PC-9 (cell line): Measurements from ENCODE around the gene EPHA4.

Source experiments
- CTCF ChIP-seq: fragments of 200-600 bp; sonication (generic); conservative IDR thresholded peaks from 2 replicates; pipeline ENCODE4 v1.6.1; 2017; ENCODE audit warnings: mixed run types, antibody characterized with exemption, mild to moderate bottlenecking, moderate library complexity
- EZH2 ChIP-seq: fragments of 200-600 bp; sonication (generic); IDR thresholded peaks from 2 replicates; pipeline ENCODE4 v1.8.0; 2017; ENCODE audit warnings: antibody characterized with exemption, low read depth

- TF ChIP-seq CTCF = no peak
- TF ChIP-seq EZH2 = no peak
Measured at GRCh38 chr2:221371347-221371746, 200.8 kb downstream of the EPHA4 start.
